ENCODE results near the gene NEK9. TPM values are rescaled to one million over a fixed set of nuclear protein-coding genes. Genes with fewer than 3 reads are reported as not detected.
A peak's percentile ranks its signal among the peaks of the same experiment; 100 is the strongest.

NEK9 gene
- 50.8 to 60.5 TPM (median 59.1 TPM) in 3 replicates for total RNA-seq (2021)
- Bru-seq, nascent RNA = percentile 79 among the genes with signal in this experiment
- long read RNA-seq, experiment 1, full-length matches to known transcripts = 34 of 75 reads
- long read RNA-seq, experiment 1, partial matches to known transcripts = 9 of 75 reads
- long read RNA-seq, experiment 1, other reads (novel, unspliced or antisense) = 32 of 75 reads
- long read RNA-seq, experiment 2, full-length matches to known transcripts = 9 of 58 reads
- long read RNA-seq, experiment 2, partial matches to known transcripts = 18 of 58 reads
- long read RNA-seq, experiment 2, other reads (novel, unspliced or antisense) = 31 of 58 reads
- long read RNA-seq, experiment 3, partial matches to known transcripts = 1 of 7 reads
- long read RNA-seq, experiment 3, other reads (novel, unspliced or antisense) = 5 of 7 reads

GRCh38 chr14:75126679-75127473 lies at the start of gene NEK9:
Gene NEK9 (minus strand): TSS chr14:75127048. CDS start chr14:75126921, 127 bp downstream.
- H3K4me3 Mint-ChIP-seq = peak within 1 kb of the TSS; percentile 87
- H3K36me3 Mint-ChIP-seq = no peaks in the 10 kb centered on the region
- POLR2A ChIA-PET = interaction anchor here (0.6 to 1.8 kb wide), 6 partner anchors 112 to 168 kb away, joined by 3 to 5 read pairs (median 4); no protein-coding TSS in a partner anchor
- peaks cover 18% of the 10 kb centered on the region for H3K4me1 Mint-ChIP-seq
- CTCF ChIA-PET = interaction anchor here (0.8 to 1.3 kb wide), 6 partner anchors 27 to 362 kb away, joined by 3 to 8 read pairs (median 4); partner anchors contain the start of gene ZC2HC1C
- DNase-seq (ENCODE audit: low spot score) (peak; percentile 81), ATAC-seq (peak; percentile 93)
- no peaks in the 10 kb centered on the region for H3K9me3 Mint-ChIP-seq
- peak within 1 kb of the TSS; percentile 86 for H3K27ac Mint-ChIP-seq
- no peaks in the 10 kb centered on the region for H3K27me3 Mint-ChIP-seq (ENCODE audit: low read depth)
- TF ChIP-seq AFF4 (CRISPR knock-in tag; IDR thresholded peaks at IDR 0.05; ENCODE audit: borderline replicate concordance) (peak; percentile 56; the same call in 1 of the 2 replicates), ZNF317 (CRISPR knock-in tag; IDR thresholded peaks at IDR 0.05; ENCODE audit: borderline replicate concordance, low read depth) (no peak; the same call in 1 of the 2 replicates), ZNF138 (CRISPR knock-in tag; conservative IDR thresholded peaks at IDR 0.05) (no peak), E2F5 (CRISPR knock-in tag; IDR thresholded peaks at IDR 0.05) (no peak; the same call in 1 of the 2 replicates), ZNF263 (CRISPR knock-in tag; IDR thresholded peaks at IDR 0.05; ENCODE audit: low read depth) (no peak), MAX (CRISPR knock-in tag; IDR thresholded peaks at IDR 0.05) (peak; percentile 82), PREB (CRISPR knock-in tag; IDR thresholded peaks at IDR 0.05; ENCODE audit: borderline replicate concordance) (no peak), JAZF1 (CRISPR knock-in tag; IDR thresholded peaks at IDR 0.05) (no peak), ZBTB21 (CRISPR knock-in tag; IDR thresholded peaks at IDR 0.05; ENCODE audit: borderline replicate concordance) (0 out of 2 replicates have a peak, but pooled peaks have one; percentile 24), NR2C2 (CRISPR knock-in tag; IDR thresholded peaks at IDR 0.05) (peak; percentile 98), CREM (CRISPR knock-in tag; IDR thresholded peaks at IDR 0.05) (peak; percentile 80), MXD4 (CRISPR knock-in tag; IDR thresholded peaks at IDR 0.05; ENCODE audit: borderline replicate concordance) (no peak), RORB (CRISPR knock-in tag; IDR thresholded peaks at IDR 0.05) (no peak), PRDM15 (CRISPR knock-in tag; IDR thresholded peaks at IDR 0.05) (no peak; the same call in 1 of the 2 replicates), E2F1 (CRISPR knock-in tag; IDR thresholded peaks at IDR 0.05) (no peak), CDX4 (CRISPR knock-in tag; IDR thresholded peaks at IDR 0.05; ENCODE audit: borderline replicate concordance) (no peak), KAT7 (CRISPR knock-in tag; IDR thresholded peaks at IDR 0.05; ENCODE audit: borderline replicate concordance) (0 out of 2 replicates have a peak, but pooled peaks have one; percentile 84), SP1 (CRISPR knock-in tag; conservative IDR thresholded peaks at IDR 0.05) (peak; percentile 68; the same call in 1 of the 2 replicates)
